ENCODE results near the gene TMEM26. TPM values are rescaled to one million over a fixed set of nuclear protein-coding genes. Genes with fewer than 3 reads are reported as not detected.

The TMEM26 gene
- total RNA-seq, 1 experiment from 2014 or later, result 14.3 TPM

DNA sequence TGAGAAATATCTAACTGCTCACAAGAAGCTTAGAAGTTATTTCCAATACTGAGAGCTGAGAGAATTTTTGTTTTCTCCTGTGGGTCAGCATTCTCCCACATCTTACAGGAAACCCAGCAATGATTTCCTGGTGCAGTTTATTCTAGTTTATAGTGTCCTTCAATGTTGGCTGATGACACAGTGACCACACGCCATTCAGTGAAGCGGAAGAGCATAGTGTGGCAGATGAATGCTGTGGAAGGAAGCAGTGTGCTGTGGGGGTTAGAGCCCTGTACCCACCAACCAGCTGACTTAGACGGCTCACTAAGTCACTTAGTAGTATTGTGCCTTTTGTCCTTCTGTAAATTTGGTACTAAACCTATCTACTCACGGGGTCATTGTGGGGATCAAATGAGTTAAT lies 1.4 kb upstream of the TMEM26 start:
- ATAC-seq (no peak), DNase-seq (ENCODE audit: low read depth, low spot score) (no peak)
- CTCF ChIA-PET, result no interaction called here
- no TSS peak for BruUV-seq (replicated peaks)
- intact Hi-C loops (cut with micrococcal nuclease; ENCODE audit: unreplicated experiment), result no loop called here
- peak overlapping the region; percentile 87 for H3K27ac ChIP-seq (ENCODE audit: low read length)
- no peaks in the 10 kb centered on the region for H3K36me3 ChIP-seq (ENCODE audit: control insufficient read depth, insufficient read depth, low read length)
- TF ChIP-seq, protein P1, sequence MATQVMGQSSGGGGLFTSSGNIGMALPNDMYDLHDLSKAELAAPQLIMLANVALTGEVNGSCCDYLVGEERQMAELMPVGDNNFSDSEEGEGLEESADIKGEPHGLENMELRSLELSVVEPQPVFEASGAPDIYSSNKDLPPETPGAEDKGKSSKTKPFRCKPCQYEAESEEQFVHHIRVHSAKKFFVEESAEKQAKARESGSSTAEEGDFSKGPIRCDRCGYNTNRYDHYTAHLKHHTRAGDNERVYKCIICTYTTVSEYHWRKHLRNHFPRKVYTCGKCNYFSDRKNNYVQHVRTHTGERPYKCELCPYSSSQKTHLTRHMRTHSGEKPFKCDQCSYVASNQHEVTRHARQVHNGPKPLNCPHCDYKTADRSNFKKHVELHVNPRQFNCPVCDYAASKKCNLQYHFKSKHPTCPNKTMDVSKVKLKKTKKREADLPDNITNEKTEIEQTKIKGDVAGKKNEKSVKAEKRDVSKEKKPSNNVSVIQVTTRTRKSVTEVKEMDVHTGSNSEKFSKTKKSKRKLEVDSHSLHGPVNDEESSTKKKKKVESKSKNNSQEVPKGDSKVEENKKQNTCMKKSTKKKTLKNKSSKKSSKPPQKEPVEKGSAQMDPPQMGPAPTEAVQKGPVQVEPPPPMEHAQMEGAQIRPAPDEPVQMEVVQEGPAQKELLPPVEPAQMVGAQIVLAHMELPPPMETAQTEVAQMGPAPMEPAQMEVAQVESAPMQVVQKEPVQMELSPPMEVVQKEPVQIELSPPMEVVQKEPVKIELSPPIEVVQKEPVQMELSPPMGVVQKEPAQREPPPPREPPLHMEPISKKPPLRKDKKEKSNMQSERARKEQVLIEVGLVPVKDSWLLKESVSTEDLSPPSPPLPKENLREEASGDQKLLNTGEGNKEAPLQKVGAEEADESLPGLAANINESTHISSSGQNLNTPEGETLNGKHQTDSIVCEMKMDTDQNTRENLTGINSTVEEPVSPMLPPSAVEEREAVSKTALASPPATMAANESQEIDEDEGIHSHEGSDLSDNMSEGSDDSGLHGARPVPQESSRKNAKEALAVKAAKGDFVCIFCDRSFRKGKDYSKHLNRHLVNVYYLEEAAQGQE (IDR thresholded peaks at IDR 0.05; ENCODE audit: insufficient read depth in 1 of 2, low read depth in 2 of 2, low read length in 1 of 2), result no peak
- TF ChIP-seq, protein P2, sequence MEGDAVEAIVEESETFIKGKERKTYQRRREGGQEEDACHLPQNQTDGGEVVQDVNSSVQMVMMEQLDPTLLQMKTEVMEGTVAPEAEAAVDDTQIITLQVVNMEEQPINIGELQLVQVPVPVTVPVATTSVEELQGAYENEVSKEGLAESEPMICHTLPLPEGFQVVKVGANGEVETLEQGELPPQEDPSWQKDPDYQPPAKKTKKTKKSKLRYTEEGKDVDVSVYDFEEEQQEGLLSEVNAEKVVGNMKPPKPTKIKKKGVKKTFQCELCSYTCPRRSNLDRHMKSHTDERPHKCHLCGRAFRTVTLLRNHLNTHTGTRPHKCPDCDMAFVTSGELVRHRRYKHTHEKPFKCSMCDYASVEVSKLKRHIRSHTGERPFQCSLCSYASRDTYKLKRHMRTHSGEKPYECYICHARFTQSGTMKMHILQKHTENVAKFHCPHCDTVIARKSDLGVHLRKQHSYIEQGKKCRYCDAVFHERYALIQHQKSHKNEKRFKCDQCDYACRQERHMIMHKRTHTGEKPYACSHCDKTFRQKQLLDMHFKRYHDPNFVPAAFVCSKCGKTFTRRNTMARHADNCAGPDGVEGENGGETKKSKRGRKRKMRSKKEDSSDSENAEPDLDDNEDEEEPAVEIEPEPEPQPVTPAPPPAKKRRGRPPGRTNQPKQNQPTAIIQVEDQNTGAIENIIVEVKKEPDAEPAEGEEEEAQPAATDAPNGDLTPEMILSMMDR (IDR thresholded peaks at IDR 0.05), result no peak
- TF ChIP-seq TCF7L2 (IDR thresholded peaks at IDR 0.05; ENCODE audit: low read depth, low read length), result no peak
- TF ChIP-seq POLR2AphosphoS5 (IDR thresholded peaks at IDR 0.05; ENCODE audit: low read depth, low read length), result no peak
- TF ChIP-seq SIN3A (IDR thresholded peaks at IDR 0.05; ENCODE audit: borderline replicate concordance, insufficient read depth, low read depth, low read length), result no peak
- no peaks in the 10 kb centered on the region for H3K9me3 ChIP-seq (ENCODE audit: control insufficient read depth, insufficient read depth, low read depth, low read length)
- in situ Hi-C loops (cut with HindIII; ENCODE audit: low pct_unique_long_range_greater_than_20kb, low sequenced_read_pairs), result no loop called here
- POLR2A ChIA-PET, result no interaction called here
- no peaks in the 10 kb centered on the region for H3K27me3 ChIP-seq (ENCODE audit: control insufficient read depth, insufficient read depth, low read length)
- H3K4me3 ChIP-seq (ENCODE audit: low read depth in 2 of 2, low read length in 2 of 2), result no peak overlapping the region
- H3K4me1 ChIP-seq (ENCODE audit: control insufficient read depth, insufficient read depth, low read length), result peaks cover 29% of the 10 kb centered on the region

DNA sequence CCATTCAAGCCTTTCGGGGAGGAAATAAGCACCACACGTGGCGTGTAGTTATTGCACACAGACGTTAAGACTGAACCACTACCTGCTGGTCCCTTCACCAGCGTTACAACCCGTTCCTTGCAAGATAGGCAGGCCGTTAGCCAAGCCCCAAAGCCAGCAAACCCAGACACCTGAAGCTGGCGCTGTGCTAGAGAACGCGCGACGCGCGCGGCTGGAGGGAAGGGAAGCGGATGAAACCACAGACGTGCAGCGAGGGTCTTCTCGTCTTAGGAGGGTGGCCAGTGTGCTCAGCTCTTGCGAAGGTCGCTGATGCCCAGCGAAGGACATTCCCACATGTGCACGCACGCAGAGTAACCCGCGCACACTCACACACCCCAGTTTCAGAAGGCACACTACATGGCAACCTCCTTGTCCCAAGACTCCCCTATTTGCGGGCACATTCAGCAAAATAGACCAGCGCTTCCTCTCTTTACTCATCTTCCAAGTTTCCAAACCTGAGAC lies 980 bp downstream of the TMEM26 start:
- BruUV-seq (replicated peaks), result no TSS peak
- peaks cover 38% of the 10 kb centered on the region for H3K4me1 ChIP-seq (ENCODE audit: control insufficient read depth, insufficient read depth, low read length)
- no peaks in the 10 kb centered on the region for H3K9me3 ChIP-seq (ENCODE audit: control insufficient read depth, insufficient read depth, low read depth, low read length)
- H3K27ac ChIP-seq (ENCODE audit: low read length), result peak overlapping the region; percentile 87
- in situ Hi-C loops (cut with HindIII; ENCODE audit: low pct_unique_long_range_greater_than_20kb, low sequenced_read_pairs), result no loop called here
- ChIA-PET CTCF (no interaction called here), POLR2A (no interaction called here)
- TF ChIP-seq, protein P2 (IDR thresholded peaks at IDR 0.05), result no peak
- TF ChIP-seq SIN3A (IDR thresholded peaks at IDR 0.05; ENCODE audit: borderline replicate concordance, insufficient read depth, low read depth, low read length), result no peak
- no peak for TF ChIP-seq TCF7L2 (IDR thresholded peaks at IDR 0.05; ENCODE audit: low read depth, low read length)
- no peak for TF ChIP-seq POLR2AphosphoS5 (IDR thresholded peaks at IDR 0.05; ENCODE audit: low read depth, low read length)
- TF ChIP-seq, protein P1 (IDR thresholded peaks at IDR 0.05; ENCODE audit: insufficient read depth in 1 of 2, low read depth in 2 of 2, low read length in 1 of 2), result no peak
- DNase-seq (ENCODE audit: low read depth, low spot score) (no peak), ATAC-seq (peak; percentile 52)
- no peaks in the 10 kb centered on the region for H3K36me3 ChIP-seq (ENCODE audit: control insufficient read depth, insufficient read depth, low read length)
- no peaks in the 10 kb centered on the region for H3K27me3 ChIP-seq (ENCODE audit: control insufficient read depth, insufficient read depth, low read length)
- intact Hi-C loops (cut with micrococcal nuclease; ENCODE audit: unreplicated experiment), result no loop called here
- H3K4me3 ChIP-seq (ENCODE audit: low read depth in 2 of 2, low read length in 2 of 2), result peak overlapping the region; percentile 68 to 78

All from Panc1 (cell line).